Choroid plexus epithelial cell (primary cell): ENCODE data around the gene GTSE1.

Experiments used
- DNase-seq: peaks from one replicate; pipeline ENCODE4 v3.0.0-alpha.2; 2010; ENCODE audit warnings: low read depth
- H3K4me3 ChIP-seq: 2 replicates; pipeline ENCODE4 v1.5.1; 2011; ENCODE audit warnings: low read depth, mild to moderate bottlenecking, control low read depth, low read length, moderate library complexity
- CTCF ChIP-seq: conservative IDR thresholded peaks from 2 replicates; pipeline ENCODE4 v1.5.1; 2011; ENCODE audit warnings: low read depth, mild to moderate bottlenecking, control low read depth, inconsistent platforms, low read length, moderate library complexity

The GTSE1 gene

GRCh38 chr22:46267431-46268279, 29.0 kb upstream of the GTSE1 start, which contains the start of gene TTC38:
TTC38 (plus strand) TSS chr22:46268008; CDS start chr22:46268040, 32 bp downstream.
- no peak for TF ChIP-seq CTCF
- DNase-seq = peak; percentile 75
- H3K4me3 ChIP-seq = peak within 1 kb of the TSS; percentile 85

- H3K4me3 ChIP-seq = no peak overlapping the region
- DNase-seq = no peak
- no peak for TF ChIP-seq CTCF
Observed at GRCh38 chr22:46269564-46269963, 27.1 kb upstream of the GTSE1 start.

- H3K4me3 ChIP-seq = no peak overlapping the region
- TF ChIP-seq CTCF = no peak
- DNase-seq = no peak
Observed at GRCh38 chr22:46272196-46272595, 24.5 kb upstream of the GTSE1 start.

GRCh38 chr22:46272762-46273431, 23.8 kb upstream of the GTSE1 start:
- no peak for TF ChIP-seq CTCF
- no peak overlapping the region for H3K4me3 ChIP-seq
- no peak for DNase-seq

- H3K4me3 ChIP-seq = no peak overlapping the region
- TF ChIP-seq CTCF = no peak
- no peak for DNase-seq
Observed at GRCh38 chr22:46273432-46274148, 23.1 kb upstream of the GTSE1 start.

GRCh38 chr22:46274381-46274780, 22.3 kb upstream of the GTSE1 start:
- DNase-seq = no peak
- H3K4me3 ChIP-seq = no peak overlapping the region
- TF ChIP-seq CTCF = no peak
